Activated CD4-positive, alpha-beta T cell treated with anti-CD3 and anti-CD28 coated beads, Interleukin-2, amount 10 ng/mL, durations not matched to agents 24 days and 14 days (primary cell): ENCODE data around the gene SORCS2. TPM values are rescaled to one million over a fixed set of nuclear protein-coding genes. Genes with fewer than 3 reads are reported as not detected.

Source experiments
- DNase-seq: peaks from one replicate; pipeline ENCODE4 v3.0.0; 2022
- H3K27ac Mint-ChIP-seq: one replicate; pipeline ENCODE4 v1.8.0; 2022; ENCODE audit warnings: mild to moderate bottlenecking, mixed read lengths
- H3K27me3 Mint-ChIP-seq: one replicate; pipeline ENCODE4 v1.8.0; 2022; ENCODE audit warnings: mixed read lengths
- H3K36me3 Mint-ChIP-seq: one replicate; pipeline ENCODE4 v1.8.0; 2022; ENCODE audit warnings: low read depth, mild to moderate bottlenecking, mixed read lengths
- H3K4me1 Mint-ChIP-seq: one replicate; pipeline ENCODE4 v1.8.0; 2021; ENCODE audit warnings: mixed read lengths
- H3K4me3 Mint-ChIP-seq: one replicate; pipeline ENCODE4 v1.8.0; 2022; ENCODE audit warnings: mild to moderate bottlenecking, moderate library complexity, mixed read lengths
- H3K9me3 Mint-ChIP-seq: one replicate; pipeline ENCODE4 v1.8.0; 2021; ENCODE audit warnings: mixed read lengths
- intact Hi-C: fragments of 100-400 bp; cut with micrococcal nuclease; formaldehyde crosslinking; loops from one replicate; pipeline ENCODE4 v1.15.1; 2023
- total RNA-seq: library from RNA; stranded (reverse); gene quantifications from 2 replicates; pipeline ENCODE4 v1.2.3, GENCODE V29; 2022

Gene SORCS2
- total RNA-seq, 1 donor from 2014 or later: not detected

DNA sequence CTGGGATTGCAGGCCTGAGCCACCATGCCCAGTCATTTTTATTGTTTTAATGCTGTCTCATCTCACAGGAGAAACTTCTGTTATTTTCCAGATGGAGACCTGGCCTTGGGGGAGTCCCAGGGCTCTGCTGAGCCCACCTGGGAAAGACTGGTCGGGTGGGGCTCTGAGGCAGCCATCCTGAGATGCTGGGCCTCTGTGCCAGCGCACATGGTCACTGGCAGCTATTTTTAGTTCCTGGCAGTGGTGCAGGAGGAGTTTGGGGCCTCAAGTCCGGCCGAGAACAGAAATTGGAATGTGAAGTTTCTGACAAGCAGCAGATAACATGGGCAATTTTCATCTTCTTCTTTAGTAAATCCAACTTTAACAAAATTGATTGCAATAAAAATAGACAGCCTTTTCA is 44.5 kb downstream of the SORCS2 start:
- intact Hi-C loops: no loop called here
- no peaks in the 10 kb centered on the region for H3K4me1 Mint-ChIP-seq
- no peak for DNase-seq
- no peak overlapping the region for H3K4me3 Mint-ChIP-seq
- no peak overlapping the region for H3K27ac Mint-ChIP-seq
- H3K9me3 Mint-ChIP-seq: no peaks in the 10 kb centered on the region
- no peaks in the 10 kb centered on the region for H3K36me3 Mint-ChIP-seq
- no peaks in the 10 kb centered on the region for H3K27me3 Mint-ChIP-seq

GRCh38 chr4:7237873-7238272 is 45.5 kb downstream of the SORCS2 start:
- Mint-ChIP-seq H3K4me3 (no peak overlapping the region), H3K36me3 (no peaks in the 10 kb centered on the region), H3K27me3 (no peaks in the 10 kb centered on the region), H3K27ac (no peak overlapping the region), H3K4me1 (no peaks in the 10 kb centered on the region), H3K9me3 (no peaks in the 10 kb centered on the region)
- DNase-seq: no peak
- intact Hi-C loops: no loop called here

- H3K4me1 Mint-ChIP-seq: no peaks in the 10 kb centered on the region
- H3K4me3 Mint-ChIP-seq: no peak overlapping the region
- no peaks in the 10 kb centered on the region for H3K36me3 Mint-ChIP-seq
- intact Hi-C loops: no loop called here
- H3K27me3 Mint-ChIP-seq: no peaks in the 10 kb centered on the region
- no peaks in the 10 kb centered on the region for H3K9me3 Mint-ChIP-seq
- no peak for DNase-seq
- H3K27ac Mint-ChIP-seq: no peak overlapping the region
These were observed 46.1 kb downstream of the SORCS2 start for GRCh38 chr4:7238300-7238960.

DNA sequence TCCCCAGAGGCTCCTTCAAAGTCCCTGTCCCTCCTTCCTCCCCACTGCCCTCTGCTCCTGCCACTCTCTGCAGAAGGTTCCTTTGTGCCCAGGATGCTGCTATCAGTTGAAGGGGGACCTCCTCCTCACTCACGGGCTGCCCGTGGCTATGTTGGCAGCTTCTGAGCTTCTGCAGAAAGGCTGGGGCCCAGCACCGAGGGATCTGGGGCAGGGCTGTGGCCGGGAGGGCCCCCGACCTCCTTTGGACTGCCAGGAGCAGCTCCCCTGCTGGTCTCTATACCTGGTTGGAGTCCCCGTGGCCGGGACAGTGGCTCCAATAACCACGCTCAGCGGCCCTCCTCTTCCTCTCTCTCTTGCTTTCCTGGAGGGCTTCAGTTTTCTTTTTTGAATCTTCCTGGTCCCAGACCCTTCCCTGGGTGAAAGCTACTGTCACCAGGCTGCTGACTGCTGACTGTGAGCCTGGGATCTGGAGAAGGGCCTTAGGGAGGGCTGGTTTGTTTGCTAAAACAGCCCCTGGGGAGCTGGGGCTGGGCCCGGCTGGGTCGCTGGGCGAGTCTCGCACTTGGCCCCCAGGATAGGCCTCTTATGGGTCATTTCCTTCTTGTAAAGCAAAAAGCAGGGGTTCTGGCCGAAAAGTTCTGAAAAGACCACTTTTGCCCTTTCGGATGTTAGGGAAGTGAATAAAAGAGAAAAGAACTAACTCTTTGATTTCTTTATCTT is 46.9 kb downstream of the SORCS2 start:
- intact Hi-C loops: no loop called here
- H3K9me3 Mint-ChIP-seq: no peaks in the 10 kb centered on the region
- H3K27me3 Mint-ChIP-seq: no peaks in the 10 kb centered on the region
- H3K36me3 Mint-ChIP-seq: no peaks in the 10 kb centered on the region
- no peak for DNase-seq
- H3K4me3 Mint-ChIP-seq: no peak overlapping the region
- H3K4me1 Mint-ChIP-seq: no peaks in the 10 kb centered on the region
- no peak overlapping the region for H3K27ac Mint-ChIP-seq

DNA sequence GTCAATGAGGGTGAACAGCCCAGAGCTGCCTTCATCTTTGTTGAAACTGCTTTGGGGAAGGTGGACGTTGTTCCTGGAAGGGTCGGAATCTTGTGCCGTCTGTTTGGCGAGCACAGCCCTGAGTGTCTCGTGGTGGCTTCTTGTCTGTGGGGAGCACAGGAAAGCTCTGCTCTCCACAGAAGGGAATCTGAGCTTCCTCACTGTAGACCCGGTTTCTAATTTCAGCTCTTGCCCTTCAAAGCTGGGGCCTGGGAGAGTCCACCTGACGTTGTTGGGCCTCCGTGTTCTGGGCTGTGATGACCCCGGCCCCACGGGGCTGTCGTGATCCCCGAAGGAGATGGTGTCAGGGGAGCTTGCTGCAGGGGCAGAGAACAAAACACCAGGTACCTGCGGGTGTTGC is 47.5 kb downstream of the SORCS2 start:
- no peaks in the 10 kb centered on the region for H3K4me1 Mint-ChIP-seq
- no peak overlapping the region for H3K4me3 Mint-ChIP-seq
- H3K36me3 Mint-ChIP-seq: no peaks in the 10 kb centered on the region
- no peaks in the 10 kb centered on the region for H3K27me3 Mint-ChIP-seq
- DNase-seq: no peak
- H3K27ac Mint-ChIP-seq: no peak overlapping the region
- intact Hi-C loops: no loop called here
- no peaks in the 10 kb centered on the region for H3K9me3 Mint-ChIP-seq

DNA sequence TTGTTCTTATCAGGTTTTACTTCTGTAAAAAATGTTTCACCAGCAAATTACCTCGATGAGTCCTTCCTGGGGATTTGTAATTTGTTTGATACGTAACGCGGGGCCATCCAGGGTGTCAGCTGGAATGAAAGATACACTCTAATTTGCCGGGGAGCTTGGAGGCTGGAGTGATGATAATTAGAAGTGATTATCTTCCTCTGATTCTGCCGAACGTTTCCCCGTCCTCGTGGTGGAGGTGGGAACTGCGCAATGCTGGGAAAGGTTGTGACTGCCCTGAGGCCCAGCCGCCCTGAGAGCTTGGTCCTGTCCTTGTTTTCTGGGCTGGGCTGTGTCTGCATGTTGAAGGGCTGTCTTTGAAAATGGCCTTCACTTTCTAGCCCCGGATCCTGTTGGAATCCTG is 48.0 kb downstream of the SORCS2 start:
- DNase-seq: no peak
- no peaks in the 10 kb centered on the region for H3K4me1 Mint-ChIP-seq
- H3K9me3 Mint-ChIP-seq: no peaks in the 10 kb centered on the region
- no peak overlapping the region for H3K27ac Mint-ChIP-seq
- H3K36me3 Mint-ChIP-seq: no peaks in the 10 kb centered on the region
- H3K4me3 Mint-ChIP-seq: no peak overlapping the region
- intact Hi-C loops: no loop called here
- H3K27me3 Mint-ChIP-seq: no peaks in the 10 kb centered on the region

GRCh38 chr4:7241597-7242125 is 49.3 kb downstream of the SORCS2 start:
- no peaks in the 10 kb centered on the region for H3K9me3 Mint-ChIP-seq
- H3K27me3 Mint-ChIP-seq: no peaks in the 10 kb centered on the region
- no peaks in the 10 kb centered on the region for H3K4me1 Mint-ChIP-seq
- DNase-seq: no peak
- intact Hi-C loops: no loop called here
- no peaks in the 10 kb centered on the region for H3K36me3 Mint-ChIP-seq
- H3K4me3 Mint-ChIP-seq: no peak overlapping the region
- H3K27ac Mint-ChIP-seq: no peak overlapping the region

GRCh38 chr4:7242766-7243165 is 50.4 kb downstream of the SORCS2 start:
- DNase-seq: no peak
- H3K4me1 Mint-ChIP-seq: no peaks in the 10 kb centered on the region
- no peak overlapping the region for H3K4me3 Mint-ChIP-seq
- H3K27me3 Mint-ChIP-seq: no peaks in the 10 kb centered on the region
- no peak overlapping the region for H3K27ac Mint-ChIP-seq
- no peaks in the 10 kb centered on the region for H3K9me3 Mint-ChIP-seq
- intact Hi-C loops: no loop called here
- no peaks in the 10 kb centered on the region for H3K36me3 Mint-ChIP-seq

GRCh38 chr4:7243609-7244330 is 51.4 kb downstream of the SORCS2 start:
- intact Hi-C loops: no loop called here
- no peaks in the 10 kb centered on the region for H3K27me3 Mint-ChIP-seq
- H3K4me3 Mint-ChIP-seq: no peak overlapping the region
- no peaks in the 10 kb centered on the region for H3K36me3 Mint-ChIP-seq
- H3K4me1 Mint-ChIP-seq: no peaks in the 10 kb centered on the region
- H3K9me3 Mint-ChIP-seq: no peaks in the 10 kb centered on the region
- no peak overlapping the region for H3K27ac Mint-ChIP-seq
- DNase-seq: no peak

DNA sequence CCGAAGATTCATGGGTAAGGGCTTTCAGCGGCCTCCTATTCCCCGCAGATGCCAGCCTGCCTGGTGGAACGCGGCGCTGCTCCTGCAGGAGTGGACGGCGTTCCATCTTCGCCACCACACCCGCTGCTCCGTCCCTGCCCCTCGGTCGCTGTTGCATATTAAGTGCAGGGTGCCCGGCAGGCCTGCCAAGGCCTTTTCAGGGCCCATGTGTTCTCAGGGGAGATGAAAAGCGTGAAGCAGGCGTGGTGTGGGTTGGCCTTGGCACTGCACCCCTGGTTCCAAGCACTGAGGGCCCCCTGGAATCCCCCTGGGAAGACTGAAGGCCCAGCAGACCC is 52.0 kb downstream of the SORCS2 start:
- intact Hi-C loops: no loop called here
- Mint-ChIP-seq H3K27me3 (no peaks in the 10 kb centered on the region), H3K9me3 (no peaks in the 10 kb centered on the region), H3K4me1 (no peaks in the 10 kb centered on the region), H3K4me3 (no peak overlapping the region), H3K36me3 (no peaks in the 10 kb centered on the region), H3K27ac (no peak overlapping the region)
- DNase-seq: no peak

GRCh38 chr4:7244751-7245320 is 52.5 kb downstream of the SORCS2 start:
- intact Hi-C loops: no loop called here

DNA sequence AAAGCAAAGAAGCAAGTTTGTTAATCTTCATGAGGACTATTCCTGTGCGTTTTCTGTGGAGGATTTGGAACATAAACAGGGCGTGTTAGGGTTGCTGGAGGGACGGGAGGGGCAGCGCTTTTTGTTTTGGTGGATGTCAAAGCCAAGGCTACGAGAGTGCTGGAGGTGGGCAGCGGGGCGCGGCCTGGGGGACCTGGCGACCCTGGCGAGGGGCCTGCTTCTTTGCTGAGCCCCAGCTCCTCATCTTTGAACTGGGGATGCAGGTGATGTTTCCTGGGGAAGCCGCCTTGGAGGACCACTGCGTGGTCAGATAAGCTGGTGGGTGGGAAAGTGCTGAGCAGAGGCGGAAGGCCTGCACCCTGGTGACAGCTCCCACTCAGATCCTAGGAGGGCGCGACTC is 55.2 kb downstream of the SORCS2 start:
- no peak for DNase-seq
- Mint-ChIP-seq H3K4me1 (no peaks in the 10 kb centered on the region), H3K27ac (no peak overlapping the region), H3K4me3 (no peak overlapping the region), H3K9me3 (no peaks in the 10 kb centered on the region), H3K36me3 (no peaks in the 10 kb centered on the region), H3K27me3 (no peaks in the 10 kb centered on the region)
- intact Hi-C loops: no loop called here

More at GRCh38 chr4:7244751-7245320, 52.5 kb downstream of the SORCS2 start:
- Mint-ChIP-seq H3K36me3 (no peaks in the 10 kb centered on the region), H3K27ac (no peak overlapping the region), H3K4me1 (no peaks in the 10 kb centered on the region), H3K4me3 (no peak overlapping the region), H3K9me3 (no peaks in the 10 kb centered on the region), H3K27me3 (no peaks in the 10 kb centered on the region)
- no peak for DNase-seq

GRCh38 chr4:7247946-7248345 is 55.6 kb downstream of the SORCS2 start:
- Mint-ChIP-seq H3K36me3 (no peaks in the 10 kb centered on the region), H3K4me1 (no peaks in the 10 kb centered on the region), H3K27me3 (no peaks in the 10 kb centered on the region), H3K27ac (no peak overlapping the region), H3K4me3 (no peak overlapping the region), H3K9me3 (no peaks in the 10 kb centered on the region)
- DNase-seq: no peak
- intact Hi-C loops: no loop called here

- intact Hi-C loops: no loop called here
- Mint-ChIP-seq H3K36me3 (no peaks in the 10 kb centered on the region), H3K4me3 (no peak overlapping the region), H3K27me3 (no peaks in the 10 kb centered on the region), H3K4me1 (no peaks in the 10 kb centered on the region), H3K9me3 (no peaks in the 10 kb centered on the region), H3K27ac (no peak overlapping the region)
- no peak for DNase-seq
These were observed 56.5 kb downstream of the SORCS2 start for GRCh38 chr4:7248857-7249256.
